DND-41 (cell line): ENCODE measurements around the gene PTK6.

Experiments
- CTCF ChIP-seq: IDR thresholded peaks from 2 replicates; pipeline ENCODE4 v1.5.1; 2012; ENCODE audit warnings: borderline replicate concordance, low read length, moderate library complexity, mild to moderate bottlenecking; ENCODE audit not compliant: poor library complexity, severe bottlenecking; ENCODE audit errors: extremely low read depth
- EZH2 ChIP-seq: IDR thresholded peaks from 3 replicates; pipeline ENCODE4 v1.6.1; 2012; ENCODE audit warnings: borderline replicate concordance, low read depth, mild to moderate bottlenecking, moderate library complexity, low read length, inconsistent platforms; ENCODE audit not compliant: severe bottlenecking

GRCh38 chr20:63572071-63572787 is 35.1 kb upstream of the PTK6 start:
- TF ChIP-seq CTCF (no peak), EZH2 (no peak)
